CD4-positive, alpha-beta T cell treated with Interleukin-4 for 1 hour (primary cell): ENCODE measurements around the gene NPM1.

Source experiments
- DNase-seq, 2 donors: peaks; one replicate each; pipeline ENCODE4 v3.0.0-alpha.2; 2020 to 2022

NPM1 gene

GRCh38 chr5:171428809-171429542 lies 41.3 kb downstream of the NPM1 start:
- DNase-seq = no peak

- no peak for DNase-seq
Measured at GRCh38 chr5:171429543-171429910, 41.9 kb downstream of the NPM1 start.

GRCh38 chr5:171431251-171431777 lies 43.7 kb downstream of the NPM1 start:
- DNase-seq = no peak

- DNase-seq = no peak
Measured at GRCh38 chr5:171432076-171432475, 44.4 kb downstream of the NPM1 start.

GRCh38 chr5:171432583-171433351 lies 45.1 kb downstream of the NPM1 start:
- DNase-seq = no peak

GRCh38 chr5:171433352-171433698 lies 45.7 kb downstream of the NPM1 start:
- DNase-seq = no peak

- no peak for DNase-seq
Measured at GRCh38 chr5:171433982-171434676, 46.5 kb downstream of the NPM1 start.

GRCh38 chr5:171434874-171435273 lies 47.2 kb downstream of the NPM1 start:
- DNase-seq = no peak

- no peak for DNase-seq
Measured at GRCh38 chr5:171435908-171436307, 48.3 kb downstream of the NPM1 start.

GRCh38 chr5:171436804-171437285 lies 49.2 kb downstream of the NPM1 start:
- DNase-seq = no peak

GRCh38 chr5:171437286-171437821 lies 49.7 kb downstream of the NPM1 start:
- DNase-seq = no peak

- no peak for DNase-seq
Measured at GRCh38 chr5:171438738-171439137, 51.1 kb downstream of the NPM1 start.

- no peak for DNase-seq
Measured at GRCh38 chr5:171441246-171441791, 53.7 kb downstream of the NPM1 start.

GRCh38 chr5:171442287-171443042 lies 54.8 kb downstream of the NPM1 start:
- DNase-seq = no peak

GRCh38 chr5:171444582-171444981 lies 56.9 kb downstream of the NPM1 start:
- no peak for DNase-seq

GRCh38 chr5:171445644-171446516 lies 58.2 kb downstream of the NPM1 start:
- DNase-seq = no peak

GRCh38 chr5:171447226-171447625 lies 59.6 kb downstream of the NPM1 start:
- DNase-seq = no peak

GRCh38 chr5:171449426-171449825 lies 61.8 kb downstream of the NPM1 start:
- DNase-seq = no peak

- peak in 1 of 2 donors; percentile 13 for DNase-seq
Measured at GRCh38 chr5:171450423-171451331, 63.0 kb downstream of the NPM1 start.

GRCh38 chr5:171451421-171451820 lies 63.8 kb downstream of the NPM1 start:
- no peak for DNase-seq
